Measurements from ENCODE around the gene SPIN2B. TPM values are rescaled to one million over a fixed set of nuclear protein-coding genes. Genes with fewer than 3 reads are reported as not detected.

Gene SPIN2B
- total and polyA plus RNA-seq, 2 of the 13 experiments (the other 11 are each of a cell fraction or from before 2014, with no cell fraction given): 7.9 to 10.4 TPM

DNA sequence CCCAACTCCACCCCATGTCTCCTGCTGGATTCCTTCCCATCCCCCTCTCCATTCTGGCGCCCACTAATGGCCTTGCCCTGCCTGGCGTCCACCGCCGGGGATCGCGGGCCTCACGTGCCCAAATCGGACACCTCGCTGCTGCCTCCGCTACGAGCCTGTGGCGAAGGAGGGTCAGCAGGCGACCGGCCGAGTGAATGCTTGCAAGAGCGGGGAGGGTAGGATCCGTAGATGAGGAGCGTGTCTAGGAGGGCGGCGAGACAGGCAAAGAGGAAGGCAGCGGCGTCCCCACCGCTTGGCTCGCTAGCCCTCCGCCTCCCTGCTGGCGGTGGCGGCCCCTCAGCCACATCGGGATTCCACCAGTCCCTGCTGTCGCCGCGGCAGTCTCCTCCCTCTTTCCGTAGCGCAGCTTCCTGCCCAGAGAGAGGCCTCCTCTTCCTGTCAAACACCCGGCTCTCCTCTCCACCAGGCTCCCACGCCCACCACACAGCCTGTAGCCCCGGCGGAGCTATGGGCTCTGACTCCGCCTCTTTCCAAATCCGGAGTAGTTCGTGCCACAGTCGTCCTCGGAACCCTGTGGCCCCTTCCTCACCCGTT, at the start of gene SPIN2B (continued):
- no peak for TF ChIP-seq ZNF280D (CRISPR knock-in tag; IDR thresholded peaks at IDR 0.05)
- TF ChIP-seq, protein P1, sequence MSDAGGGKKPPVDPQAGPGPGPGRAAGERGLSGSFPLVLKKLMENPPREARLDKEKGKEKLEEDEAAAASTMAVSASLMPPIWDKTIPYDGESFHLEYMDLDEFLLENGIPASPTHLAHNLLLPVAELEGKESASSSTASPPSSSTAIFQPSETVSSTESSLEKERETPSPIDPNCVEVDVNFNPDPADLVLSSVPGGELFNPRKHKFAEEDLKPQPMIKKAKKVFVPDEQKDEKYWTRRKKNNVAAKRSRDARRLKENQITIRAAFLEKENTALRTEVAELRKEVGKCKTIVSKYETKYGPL (CRISPR knock-in tag; IDR thresholded peaks at IDR 0.05): no peak
- no peak for TF ChIP-seq FOSL1 (CRISPR knock-in tag; IDR thresholded peaks at IDR 0.05; ENCODE audit: borderline replicate concordance)
- TF ChIP-seq SALL2 (CRISPR knock-in tag; IDR thresholded peaks at IDR 0.05): no peak
- TF ChIP-seq ZBTB20 (CRISPR knock-in tag; IDR thresholded peaks at IDR 0.05; ENCODE audit: borderline replicate concordance, low read depth): no peak
- no peak for TF ChIP-seq ZNF44 (CRISPR knock-in tag; IDR thresholded peaks at IDR 0.05)
- no peak for TF ChIP-seq RFXANK (CRISPR knock-in tag; IDR thresholded peaks at IDR 0.05)
- no peak for TF ChIP-seq ERF (CRISPR knock-in tag; IDR thresholded peaks at IDR 0.05)
- TF ChIP-seq, protein P2, sequence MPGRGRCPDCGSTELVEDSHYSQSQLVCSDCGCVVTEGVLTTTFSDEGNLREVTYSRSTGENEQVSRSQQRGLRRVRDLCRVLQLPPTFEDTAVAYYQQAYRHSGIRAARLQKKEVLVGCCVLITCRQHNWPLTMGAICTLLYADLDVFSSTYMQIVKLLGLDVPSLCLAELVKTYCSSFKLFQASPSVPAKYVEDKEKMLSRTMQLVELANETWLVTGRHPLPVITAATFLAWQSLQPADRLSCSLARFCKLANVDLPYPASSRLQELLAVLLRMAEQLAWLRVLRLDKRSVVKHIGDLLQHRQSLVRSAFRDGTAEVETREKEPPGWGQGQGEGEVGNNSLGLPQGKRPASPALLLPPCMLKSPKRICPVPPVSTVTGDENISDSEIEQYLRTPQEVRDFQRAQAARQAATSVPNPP (CRISPR knock-in tag; IDR thresholded peaks at IDR 0.05): no peak
- TF ChIP-seq SSRP1 (CRISPR knock-in tag; IDR thresholded peaks at IDR 0.05): no peak
- peak; percentile 71; the same call in 1 of the 2 replicates for TF ChIP-seq THAP9 (CRISPR knock-in tag; IDR thresholded peaks at IDR 0.05; ENCODE audit: borderline replicate concordance)
- peak; percentile 78; the same call in 1 of the 2 replicates for TF ChIP-seq TAF1 (CRISPR knock-in tag; IDR thresholded peaks at IDR 0.05)
- TF ChIP-seq FUBP1 (CRISPR knock-in tag; IDR thresholded peaks at IDR 0.05; ENCODE audit: borderline replicate concordance): no peak
- no peak for TF ChIP-seq PAX8 (CRISPR knock-in tag; IDR thresholded peaks at IDR 0.05; ENCODE audit: borderline replicate concordance)
- TF ChIP-seq ZNF672 (CRISPR knock-in tag; IDR thresholded peaks at IDR 0.05): no peak
- no peak for TF ChIP-seq RFX3 (CRISPR knock-in tag; IDR thresholded peaks at IDR 0.05)
- no peak for TF ChIP-seq ZNF724P (CRISPR knock-in tag; IDR thresholded peaks at IDR 0.05; ENCODE audit: borderline replicate concordance)
- TF ChIP-seq NFE2L2 (IDR thresholded peaks at IDR 0.05; ENCODE audit: low read length): no peak
- TF ChIP-seq SAFB2 (CRISPR knock-in tag; IDR thresholded peaks at IDR 0.05; ENCODE audit: borderline replicate concordance, low read depth): no peak; the same call in 1 of the 2 replicates
- TF ChIP-seq ELF1 (CRISPR knock-in tag; IDR thresholded peaks at IDR 0.05): peak; percentile 56; the same call in 1 of the 2 replicates
- TF ChIP-seq ADNP (CRISPR knock-in tag; IDR thresholded peaks at IDR 0.05): no peak
